ENCODE results near the gene MMEL1.

Gene MMEL1

GRCh38 chr1:2639203-2639602 is 6.4 kb upstream of the MMEL1 start:
- H3K4me3 ChIP-seq (ENCODE audit: low read depth, low read length) = no peak overlapping the region
- no peak for DNase-seq (ENCODE audit: low read depth)
- no peak for TF ChIP-seq CTCF (conservative IDR thresholded peaks at IDR 0.05; ENCODE audit: low read depth, low read length)

- H3K4me3 ChIP-seq (ENCODE audit: low read depth, low read length) = no peak overlapping the region
- DNase-seq (ENCODE audit: low read depth) = no peak
- no peak for TF ChIP-seq CTCF (conservative IDR thresholded peaks at IDR 0.05; ENCODE audit: low read depth, low read length)
Measured at GRCh38 chr1:2638466-2639115, 5.8 kb upstream of the MMEL1 start.

GRCh38 chr1:2637442-2638145 is 4.8 kb upstream of the MMEL1 start:
- no peak for DNase-seq (ENCODE audit: low read depth)
- TF ChIP-seq CTCF (conservative IDR thresholded peaks at IDR 0.05; ENCODE audit: low read depth, low read length) = no peak
- no peak overlapping the region for H3K4me3 ChIP-seq (ENCODE audit: low read depth, low read length)

- TF ChIP-seq CTCF (conservative IDR thresholded peaks at IDR 0.05; ENCODE audit: low read depth, low read length) = no peak
- H3K4me3 ChIP-seq (ENCODE audit: low read depth, low read length) = no peak overlapping the region
- no peak for DNase-seq (ENCODE audit: low read depth)
Measured at GRCh38 chr1:2636733-2637132, 3.9 kb upstream of the MMEL1 start.

- no peak for TF ChIP-seq CTCF (conservative IDR thresholded peaks at IDR 0.05; ENCODE audit: low read depth, low read length)
- H3K4me3 ChIP-seq (ENCODE audit: low read depth, low read length) = no peak overlapping the region
- DNase-seq (ENCODE audit: low read depth) = no peak
Measured at GRCh38 chr1:2635361-2636010, 2.7 kb upstream of the MMEL1 start.

GRCh38 chr1:2633936-2634491 is 1.2 kb upstream of the MMEL1 start:
- H3K4me3 ChIP-seq (ENCODE audit: low read depth, low read length) = no peak overlapping the region
- no peak for TF ChIP-seq CTCF (conservative IDR thresholded peaks at IDR 0.05; ENCODE audit: low read depth, low read length)
- no peak for DNase-seq (ENCODE audit: low read depth)

All from choroid plexus epithelial cell (primary cell).